GM13977 (cell line): ENCODE measurements around the gene NDRG3.

Experiments
- DNase-seq: peaks from one replicate; pipeline ENCODE4 v3.0.0; 2012; ENCODE audit warnings: low spot score
- CTCF ChIP-seq: IDR thresholded peaks from 2 replicates; pipeline ENCODE4 v1.5.1; 2012; ENCODE audit warnings: mild to moderate bottlenecking, control low read depth; ENCODE audit not compliant: insufficient read depth; ENCODE audit errors: extremely low read depth, missing control alignments
- in situ Hi-C: fragments of 300-500 bp; cut with MboI; formaldehyde crosslinking; loops from one replicate; pipeline ENCODE4 v1.12.0; 2022; ENCODE audit warnings: low sequenced_read_pairs, low pct_unique_long_range_greater_than_20kb, mixed read lengths, inconsistent platforms; ENCODE audit not compliant: unreplicated experiment

The NDRG3 gene

GRCh38 chr20:36770680-36771079 is 24.8 kb upstream of the NDRG3 start:
- in situ Hi-C loops = no loop called here
- no peak for DNase-seq
- TF ChIP-seq CTCF = no peak

- in situ Hi-C loops = no loop called here
- no peak for DNase-seq
- no peak for TF ChIP-seq CTCF
Measured at GRCh38 chr20:36768768-36769430, 23.0 kb upstream of the NDRG3 start.

GRCh38 chr20:36761125-36761524 is 15.2 kb upstream of the NDRG3 start:
- no peak for TF ChIP-seq CTCF
- no peak for DNase-seq
- in situ Hi-C loops = no loop called here

GRCh38 chr20:36760647-36761046 is 14.8 kb upstream of the NDRG3 start:
- no peak for TF ChIP-seq CTCF
- in situ Hi-C loops = no loop called here
- DNase-seq = no peak

- no peak for DNase-seq
- in situ Hi-C loops = no loop called here
- TF ChIP-seq CTCF = no peak
Measured at GRCh38 chr20:36758276-36758675, 12.4 kb upstream of the NDRG3 start.

- no peak for DNase-seq
- TF ChIP-seq CTCF = no peak
- in situ Hi-C loops = no loop called here
Measured at GRCh38 chr20:36756496-36756895, 10.6 kb upstream of the NDRG3 start.
